Right cardiac atrium (tissue), 5 donors: ENCODE data around the gene CPZ. TPM values are rescaled to one million over a fixed set of nuclear protein-coding genes. Genes with fewer than 3 reads are reported as not detected.

ENCODE experiments used
- ATAC-seq, 2 donors: fragments of 200-7000 bp; cut with Tn5 transposase; one replicate each; pipeline versions ENCODE4 v1.8.0 to v1.9.1; 2020; ENCODE audit warnings: moderate library complexity in 2 of 2, mild to moderate bottlenecking in 1 of 2
- DNase-seq, 3 donors: peaks; one replicate each; pipeline ENCODE4 v3.0.0-alpha.2; 2020
- H3K27ac ChIP-seq: one replicate; pipeline ENCODE4 v1.5.1; 2013; ENCODE audit warnings: mild to moderate bottlenecking, low read length, control low read depth, moderate library complexity
- H3K27me3 ChIP-seq: one replicate; pipeline ENCODE4 v1.6.1; 2013; ENCODE audit not compliant: control insufficient read depth, insufficient read depth
- H3K4me1 ChIP-seq: one replicate; pipeline ENCODE4 v1.6.1; 2013; ENCODE audit warnings: low read length; ENCODE audit not compliant: control insufficient read depth, insufficient read depth
- H3K4me3 ChIP-seq: one replicate; pipeline ENCODE4 v1.5.1; 2013; ENCODE audit warnings: low read length, control low read depth
- H3K9me3 ChIP-seq: one replicate; pipeline ENCODE4 v1.6.1; 2013; ENCODE audit warnings: low read length; ENCODE audit not compliant: control insufficient read depth
- WGBS: extraction: QIAGEN DNeasy Blood & Tissue Kit; methylation state at CpG from one replicate; pipeline ENCODE4 v1.1.7; 2013; 5-methylcytosine and 5-hydroxymethylcytosine counted together
- intact Hi-C, 4 donors: fragments of 100-400 bp; cut with DNase I; formaldehyde crosslinking; loops; one replicate each; pipeline versions ENCODE4 v1.11.0 to v1.14.0; 2022 to 2023
- polyA plus RNA-seq: library from polyadenylated mRNA; stranded (reverse); fragments of 200-250 nt; gene quantifications from one replicate; pipeline ENCODE4 v1.2.3, GENCODE V29; 2013
- total RNA-seq, 4 donors: library from RNA; stranded (reverse); fragmentation: NEBNext Ultra II Directional; extraction: Animal tissue kit (Norgen Biotek cat#: 25700); gene quantifications; one replicate each; pipeline ENCODE4 v1.2.1, GENCODE V29; 2021
- donor health status: healthy with polysubstance abuse.
- donor health status: DM: no; HTN: yes; CAD: no.
- donor health status: DM: no; HTN: no; CAD: no.
- donor health status: DM: no; HTN: yes; CAD: no; lungs with severe emphysema.
- donor health status: DM: yes; HTN: yes; CAD: no.

Gene CPZ
- total and polyA plus RNA-seq, 5 donors: 0.34 to 1.5 (median 1.2) TPM

GRCh38 chr4:8606476-8606875 is 13.9 kb downstream of the CPZ start:
- H3K9me3 ChIP-seq: no peaks in the 10 kb centered on the region
- intact Hi-C loops: loop anchor here in 2 of 4 donors (10.0 kb wide), 1 partner anchor 308 kb away; no protein-coding TSS in a partner anchor
- H3K4me1 ChIP-seq: no peaks in the 10 kb centered on the region
- H3K4me3 ChIP-seq: no peak overlapping the region
- DNase-seq (peak in 1 of 3 donors; percentile 33), ATAC-seq (no peak)
- no peaks in the 10 kb centered on the region for H3K27me3 ChIP-seq
- 85% methylated on average over 26 of the region's 26 CpGs for WGBS
- no peak overlapping the region for H3K27ac ChIP-seq

- H3K4me1 ChIP-seq: no peaks in the 10 kb centered on the region
- intact Hi-C loops: loop anchor here in 2 of 4 donors (10.0 kb wide), 1 partner anchor 308 kb away; no protein-coding TSS in a partner anchor
- peak in 1 of 3 donors; percentile 25 for DNase-seq
- H3K4me3 ChIP-seq: no peak overlapping the region
- no peak for ATAC-seq
- H3K9me3 ChIP-seq: no peaks in the 10 kb centered on the region
- no peak overlapping the region for H3K27ac ChIP-seq
- WGBS: 74% methylated on average over 10 of the region's 10 CpGs
- no peaks in the 10 kb centered on the region for H3K27me3 ChIP-seq
Measured at GRCh38 chr4:8606966-8607365, 14.4 kb downstream of the CPZ start.

- H3K4me3 ChIP-seq: no peak overlapping the region
- no peaks in the 10 kb centered on the region for H3K27me3 ChIP-seq
- H3K9me3 ChIP-seq: no peaks in the 10 kb centered on the region
- H3K27ac ChIP-seq: no peak overlapping the region
- intact Hi-C loops: loop anchor here in 2 of 4 donors (10.0 kb wide), 1 partner anchor 307 kb away; no protein-coding TSS in a partner anchor
- ATAC-seq: no peak
- DNase-seq: peak in 2 of 3 donors; percentile 74 to 75
- no peaks in the 10 kb centered on the region for H3K4me1 ChIP-seq
- 18% methylated on average over 42 of the region's 42 CpGs for WGBS
Measured at GRCh38 chr4:8607603-8608481, 15.3 kb downstream of the CPZ start.

- DNase-seq (peak in 2 of 3 donors; percentile 22 to 30), ATAC-seq (no peak)
- Histone ChIP-seq H3K27ac (no peak overlapping the region), H3K4me3 (no peak overlapping the region), H3K4me1 (no peaks in the 10 kb centered on the region), H3K27me3 (no peaks in the 10 kb centered on the region), H3K9me3 (no peaks in the 10 kb centered on the region)
- intact Hi-C loops: loop anchor here in 2 of 4 donors (10.0 kb wide), 1 partner anchor 306 kb away; no protein-coding TSS in a partner anchor
- 83% methylated on average over 5 of the region's 5 CpGs for WGBS
Measured at GRCh38 chr4:8608714-8609391, 16.3 kb downstream of the CPZ start.

- Histone ChIP-seq H3K4me1 (no peaks in the 10 kb centered on the region), H3K9me3 (no peaks in the 10 kb centered on the region), H3K27me3 (no peaks in the 10 kb centered on the region), H3K27ac (no peak overlapping the region), H3K4me3 (no peak overlapping the region)
- intact Hi-C loops: loop anchor here in 2 of 4 donors (10.0 kb wide), 1 partner anchor 305 kb away; no protein-coding TSS in a partner anchor
- ATAC-seq (no peak), DNase-seq (peak in 1 of 3 donors; percentile 14)
- WGBS: 70% methylated on average over 6 of the region's 6 CpGs
Measured at GRCh38 chr4:8609406-8609805, 16.8 kb downstream of the CPZ start.

GRCh38 chr4:8609824-8610350 is 17.3 kb downstream of the CPZ start:
- intact Hi-C loops: loop anchor here in 3 of 4 donors (10.0 kb wide), 1 partner anchor 305 kb away; no protein-coding TSS in a partner anchor
- 69% methylated on average over 9 of the region's 9 CpGs for WGBS
- no peaks in the 10 kb centered on the region for H3K27me3 ChIP-seq
- DNase-seq: peak in 2 of 3 donors; percentile 7 to 26
- no peak overlapping the region for H3K27ac ChIP-seq
- H3K4me1 ChIP-seq: no peaks in the 10 kb centered on the region
- H3K4me3 ChIP-seq: no peak overlapping the region
- H3K9me3 ChIP-seq: no peaks in the 10 kb centered on the region
- ATAC-seq: no peak

- 73% methylated on average over 8 of the region's 8 CpGs for WGBS
- intact Hi-C loops: loop anchor here in 1 of 4 donors (10.0 kb wide), 1 partner anchor 304 kb away; no protein-coding TSS in a partner anchor
- DNase-seq: peak; percentile 53 to 61 (median 55)
Measured at GRCh38 chr4:8610858-8611616, 18.5 kb downstream of the CPZ start.

GRCh38 chr4:8612646-8613045 is 20.1 kb downstream of the CPZ start:
- H3K4me1 ChIP-seq: no peaks in the 10 kb centered on the region
- no peak overlapping the region for H3K4me3 ChIP-seq
- intact Hi-C loops: loop anchor here in 1 of 4 donors (10.0 kb wide), 1 partner anchor 302 kb away; no protein-coding TSS in a partner anchor
- DNase-seq: peak in 2 of 3 donors; percentile 14 to 28
- no peak for ATAC-seq
- no peak overlapping the region for H3K27ac ChIP-seq
- H3K9me3 ChIP-seq: no peaks in the 10 kb centered on the region
- 87% methylated on average over 8 of the region's 8 CpGs for WGBS
- H3K27me3 ChIP-seq: no peaks in the 10 kb centered on the region

More at GRCh38 chr4:8610858-8611616, 18.5 kb downstream of the CPZ start:
- Histone ChIP-seq H3K27ac (no peak overlapping the region), H3K9me3 (no peaks in the 10 kb centered on the region), H3K4me3 (no peak overlapping the region), H3K4me1 (no peaks in the 10 kb centered on the region), H3K27me3 (no peaks in the 10 kb centered on the region)
- peak; percentile 26 to 90 for ATAC-seq

- DNase-seq (peak in 2 of 3 donors; percentile 30 to 39), ATAC-seq (no peak)
- Histone ChIP-seq H3K4me1 (no peaks in the 10 kb centered on the region), H3K27ac (no peak overlapping the region), H3K4me3 (no peak overlapping the region), H3K9me3 (no peaks in the 10 kb centered on the region), H3K27me3 (no peaks in the 10 kb centered on the region)
- intact Hi-C loops: loop anchor here in 1 of 4 donors (10.0 kb wide), 1 partner anchor 301 kb away; no protein-coding TSS in a partner anchor
- 93% methylated on average over 35 of the region's 35 CpGs for WGBS
Measured at GRCh38 chr4:8613421-8614364, 21.1 kb downstream of the CPZ start.
